Astrocyte (in vitro differentiated cells and primary cell): ENCODE results near the gene LILRA2. TPM values are rescaled to one million over a fixed set of nuclear protein-coding genes. Genes with fewer than 3 reads are reported as not detected.

ENCODE experiments used
- DNase-seq: peaks from one replicate; pipeline ENCODE4 v3.0.0-alpha.2; 2010; ENCODE audit warnings: low read depth
- FAIRE-seq: peaks from 2 replicates; lab custom pipeline; 2011; peaks lifted over from hg19 to GRCh38; lab: Jason Lieb, UNC
- H2AFZ ChIP-seq: 2 replicates; pipeline ENCODE4 v1.6.0; 2012; ENCODE audit warnings: low read depth, low read length, inconsistent platforms
- H3K27ac ChIP-seq: 2 replicates; pipeline ENCODE4 v1.5.1; 2011; ENCODE audit warnings: low read depth, low read length, inconsistent platforms
- H3K27me3 ChIP-seq: 2 replicates; pipeline ENCODE4 v1.6.0; 2011; ENCODE audit warnings: low read length, inconsistent platforms; ENCODE audit not compliant: insufficient read depth
- H3K36me3 ChIP-seq: 2 replicates; pipeline ENCODE4 v1.5.1; 2011; ENCODE audit warnings: low read length, inconsistent platforms; ENCODE audit not compliant: insufficient read depth
- H3K4me1 ChIP-seq: 2 replicates; pipeline ENCODE4 v1.5.1; 2011; ENCODE audit warnings: low read length, inconsistent platforms; ENCODE audit not compliant: insufficient read depth
- H3K4me2 ChIP-seq: 2 replicates; pipeline ENCODE4 v1.6.0; 2012; ENCODE audit warnings: low read length, inconsistent platforms
- H3K4me3 ChIP-seq: 2 replicates; pipeline ENCODE4 v1.5.1; 2011; ENCODE audit warnings: low read depth, mild to moderate bottlenecking, low read length, inconsistent platforms; ENCODE audit not compliant: insufficient read depth
- H3K79me2 ChIP-seq: 2 replicates; pipeline ENCODE4 v1.6.0; 2012; ENCODE audit warnings: mild to moderate bottlenecking, low read length, inconsistent platforms; ENCODE audit not compliant: insufficient read depth
- H3K9ac ChIP-seq: 2 replicates; pipeline ENCODE4 v1.6.0; 2012; ENCODE audit warnings: mild to moderate bottlenecking, low read length, inconsistent platforms
- H3K9me3 ChIP-seq: 2 replicates; pipeline ENCODE4 v1.5.1; 2012; ENCODE audit warnings: low read depth, mild to moderate bottlenecking, low read length, inconsistent platforms; ENCODE audit not compliant: insufficient read depth
- H4K20me1 ChIP-seq: 2 replicates; pipeline ENCODE4 v1.6.0; 2012; ENCODE audit warnings: low read length, inconsistent platforms; ENCODE audit not compliant: insufficient read depth
- H3K27ac Mint-ChIP-seq: one replicate; pipeline ENCODE4 v1.8.0; 2021; ENCODE audit warnings: mild to moderate bottlenecking, mixed read lengths; ENCODE audit not compliant: unreplicated experiment
- H3K27me3 Mint-ChIP-seq: one replicate; pipeline ENCODE4 v1.8.0; 2021; ENCODE audit warnings: low read depth, mixed read lengths; ENCODE audit not compliant: unreplicated experiment
- H3K36me3 Mint-ChIP-seq: one replicate; pipeline ENCODE4 v1.8.0; 2021; ENCODE audit warnings: low read depth, mixed read lengths; ENCODE audit not compliant: unreplicated experiment
- H3K4me1 Mint-ChIP-seq: one replicate; pipeline ENCODE4 v1.8.0; 2021; ENCODE audit warnings: low read depth, mixed read lengths; ENCODE audit not compliant: unreplicated experiment
- H3K4me3 Mint-ChIP-seq: one replicate; pipeline ENCODE4 v1.8.0; 2021; ENCODE audit warnings: mild to moderate bottlenecking, moderate library complexity, mixed read lengths; ENCODE audit not compliant: unreplicated experiment
- H3K9me3 Mint-ChIP-seq: one replicate; pipeline ENCODE4 v1.8.0; 2021; ENCODE audit warnings: mild to moderate bottlenecking, mixed read lengths; ENCODE audit not compliant: unreplicated experiment
- EZH2 ChIP-seq: IDR thresholded peaks from 2 replicates; pipeline ENCODE4 v1.6.1; 2012; ENCODE audit warnings: mild to moderate bottlenecking, low read length, inconsistent platforms; ENCODE audit not compliant: insufficient read depth
- total RNA-seq: library from RNA; stranded (reverse); gene quantifications from 2 replicates; pipeline ENCODE4 v1.2.1, GENCODE V29; 2021
- TF ChIP-seq, protein P1 (sequence below): IDR thresholded peaks from 2 replicates; pipeline ENCODE4 v1.5.1; 2011; ENCODE audit warnings: low read depth, mild to moderate bottlenecking, inconsistent platforms, low read length, moderate library complexity; ENCODE audit not compliant: insufficient read depth

LILRA2 gene
- total RNA-seq, 1 donor from 2014 or later = not detected

- Histone ChIP-seq H4K20me1 (no peaks in the 10 kb centered on the region), H3K4me3 (no peak overlapping the region), H3K27me3 (no peaks in the 10 kb centered on the region), H3K9me3 (peaks cover 13% of the 10 kb centered on the region), H3K9ac (no peak overlapping the region), H3K27ac (no peak overlapping the region), H3K79me2 (no peaks in the 10 kb centered on the region), H3K4me2 (no peak overlapping the region), H2AFZ (no peak overlapping the region), H3K36me3 (no peaks in the 10 kb centered on the region), H3K4me1 (no peaks in the 10 kb centered on the region)
- H3K27ac Mint-ChIP-seq = no peak overlapping the region
- no peaks in the 10 kb centered on the region for H3K4me1 Mint-ChIP-seq
- no peaks in the 10 kb centered on the region for H3K27me3 Mint-ChIP-seq
- H3K9me3 Mint-ChIP-seq = peaks cover 26% of the 10 kb centered on the region
- FAIRE-seq (no peak), DNase-seq (no peak)
- H3K4me3 Mint-ChIP-seq = no peak overlapping the region
- no peaks in the 10 kb centered on the region for H3K36me3 Mint-ChIP-seq
- no peak for TF ChIP-seq EZH2
- TF ChIP-seq, protein P1, sequence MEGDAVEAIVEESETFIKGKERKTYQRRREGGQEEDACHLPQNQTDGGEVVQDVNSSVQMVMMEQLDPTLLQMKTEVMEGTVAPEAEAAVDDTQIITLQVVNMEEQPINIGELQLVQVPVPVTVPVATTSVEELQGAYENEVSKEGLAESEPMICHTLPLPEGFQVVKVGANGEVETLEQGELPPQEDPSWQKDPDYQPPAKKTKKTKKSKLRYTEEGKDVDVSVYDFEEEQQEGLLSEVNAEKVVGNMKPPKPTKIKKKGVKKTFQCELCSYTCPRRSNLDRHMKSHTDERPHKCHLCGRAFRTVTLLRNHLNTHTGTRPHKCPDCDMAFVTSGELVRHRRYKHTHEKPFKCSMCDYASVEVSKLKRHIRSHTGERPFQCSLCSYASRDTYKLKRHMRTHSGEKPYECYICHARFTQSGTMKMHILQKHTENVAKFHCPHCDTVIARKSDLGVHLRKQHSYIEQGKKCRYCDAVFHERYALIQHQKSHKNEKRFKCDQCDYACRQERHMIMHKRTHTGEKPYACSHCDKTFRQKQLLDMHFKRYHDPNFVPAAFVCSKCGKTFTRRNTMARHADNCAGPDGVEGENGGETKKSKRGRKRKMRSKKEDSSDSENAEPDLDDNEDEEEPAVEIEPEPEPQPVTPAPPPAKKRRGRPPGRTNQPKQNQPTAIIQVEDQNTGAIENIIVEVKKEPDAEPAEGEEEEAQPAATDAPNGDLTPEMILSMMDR = no peak
These were observed 34.6 kb downstream of the LILRA2 start for GRCh38 chr19:54608205-54608604.

- H3K36me3 ChIP-seq = no peaks in the 10 kb centered on the region
- no peak overlapping the region for H3K27ac Mint-ChIP-seq
- H3K27ac ChIP-seq = no peak overlapping the region
- no peak overlapping the region for H3K9ac ChIP-seq
- no peak overlapping the region for H3K4me3 ChIP-seq
- no peaks in the 10 kb centered on the region for H3K4me1 Mint-ChIP-seq
- H3K79me2 ChIP-seq = no peaks in the 10 kb centered on the region
- H3K36me3 Mint-ChIP-seq = no peaks in the 10 kb centered on the region
- H4K20me1 ChIP-seq = no peaks in the 10 kb centered on the region
- DNase-seq = no peak
- FAIRE-seq = no peak
- no peak overlapping the region for H3K4me3 Mint-ChIP-seq
- no peak overlapping the region for H2AFZ ChIP-seq
- H3K9me3 Mint-ChIP-seq = peaks cover 26% of the 10 kb centered on the region
- no peaks in the 10 kb centered on the region for H3K27me3 ChIP-seq
- no peaks in the 10 kb centered on the region for H3K4me1 ChIP-seq
- H3K9me3 ChIP-seq = peaks cover 13% of the 10 kb centered on the region
- no peaks in the 10 kb centered on the region for H3K27me3 Mint-ChIP-seq
- no peak overlapping the region for H3K4me2 ChIP-seq
- no peak for TF ChIP-seq EZH2
- TF ChIP-seq, protein P1 = no peak
These were observed 35.2 kb downstream of the LILRA2 start for GRCh38 chr19:54608792-54609191.

DNA sequence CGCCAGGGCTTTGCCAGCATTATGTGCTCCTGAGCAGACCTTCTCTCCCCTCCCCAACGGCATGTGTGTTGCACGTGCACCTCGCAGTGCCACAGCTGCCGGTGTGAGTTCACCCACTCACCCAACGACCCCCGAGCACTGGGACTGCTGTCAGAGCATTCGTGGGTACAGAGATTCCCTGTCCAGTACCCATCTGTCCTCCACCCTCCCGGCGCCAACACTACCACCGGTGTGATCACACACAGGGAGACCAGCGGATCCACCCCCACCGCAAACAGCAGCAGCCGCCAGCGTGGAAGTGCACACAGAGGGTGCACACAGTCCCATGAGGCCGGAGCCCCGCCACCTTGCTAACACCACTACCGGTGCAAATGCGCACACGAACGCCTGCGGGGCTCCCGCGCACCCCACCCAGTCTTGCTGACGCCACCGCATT, 35.8 kb downstream of the LILRA2 start:
- no peaks in the 10 kb centered on the region for H3K36me3 Mint-ChIP-seq
- no peak for FAIRE-seq
- Histone ChIP-seq H3K27me3 (no peaks in the 10 kb centered on the region), H3K9me3 (peaks cover 13% of the 10 kb centered on the region), H3K4me1 (no peaks in the 10 kb centered on the region), H3K4me2 (no peak overlapping the region), H2AFZ (no peak overlapping the region), H3K27ac (no peak overlapping the region), H3K36me3 (no peaks in the 10 kb centered on the region), H4K20me1 (no peaks in the 10 kb centered on the region), H3K79me2 (no peaks in the 10 kb centered on the region), H3K4me3 (no peak overlapping the region), H3K9ac (no peak overlapping the region)
- H3K9me3 Mint-ChIP-seq = peaks cover 26% of the 10 kb centered on the region
- no peak for DNase-seq
- no peak overlapping the region for H3K4me3 Mint-ChIP-seq
- no peaks in the 10 kb centered on the region for H3K27me3 Mint-ChIP-seq
- no peaks in the 10 kb centered on the region for H3K4me1 Mint-ChIP-seq
- no peak overlapping the region for H3K27ac Mint-ChIP-seq
- TF ChIP-seq, protein P1 = no peak
- no peak for TF ChIP-seq EZH2
